GM12878 (cell line): ENCODE measurements around the gene GLA. TPM values are rescaled to one million over a fixed set of nuclear protein-coding genes. Genes with fewer than 3 reads are reported as not detected.

Experiments used
- CBFB ChIP-seq: IDR thresholded peaks from 2 replicates; pipeline ENCODE4 v1.6.1; 2016; ENCODE audit warnings: antibody characterized with exemption, low read depth
- EGR1 ChIP-seq, 2 experiments: IDR thresholded peaks; 1 replicate in 1 of 2; 2 replicates in 1 of 2; pipeline ENCODE4 v1.6.1; 2011 to 2012; ENCODE audit warnings: low read depth in 2 of 2, low read length in 2 of 2, borderline replicate concordance in 1 of 2, mild to moderate bottlenecking in 1 of 2, moderate library complexity in 1 of 2
- ETV6 ChIP-seq, 2 experiments: fragments of 450-650 bp in 1 of 2; IDR thresholded peaks in 1 of 2; conservative IDR thresholded peaks in 1 of 2; 2 replicates each; pipeline ENCODE4 v1.6.1; 2014; ENCODE audit warnings: antibody characterized with exemption in 1 of 2, borderline replicate concordance in 1 of 2, low read depth in 1 of 2, mild to moderate bottlenecking in 1 of 2, moderate library complexity in 1 of 2
- RCOR1 ChIP-seq: conservative IDR thresholded peaks from 2 replicates; pipeline ENCODE4 v1.6.1; 2012; ENCODE audit warnings: low read depth, low read length, improper control_type of control experiment
- RUNX3 ChIP-seq: IDR thresholded peaks from 2 replicates; pipeline ENCODE4 v1.6.1; 2012; ENCODE audit warnings: low read length, inconsistent platforms
- TCF12 ChIP-seq: IDR thresholded peaks from 2 replicates; pipeline ENCODE4 v1.6.1; 2011; ENCODE audit warnings: low read depth, mild to moderate bottlenecking, low read length
- ZBTB40 ChIP-seq: fragments of 450-650 bp; IDR thresholded peaks from 2 replicates; pipeline ENCODE4 v1.6.1; 2016; ENCODE audit warnings: mild to moderate bottlenecking, moderate library complexity, borderline replicate concordance
- ZNF207 ChIP-seq: fragments of 450-650 bp; IDR thresholded peaks from 2 replicates; pipeline ENCODE4 v1.6.1; 2014; ENCODE audit warnings: antibody characterized with exemption, mild to moderate bottlenecking, borderline replicate concordance
- polyA plus RNA-seq, 11 experiments: library from polyadenylated mRNA; depleted of rRNA in 4 of 11; unstranded in 6 of 11; stranded (reverse) in 5 of 11; fragments of >200 nt; fragmentation: Nextera tagmentation in 4 of 11; fragmentation: Illumina TruSeq in 1 of 11; extraction: Ambion mirVana in 4 of 11; extraction: Trizol in 1 of 11; gene quantifications; 1 replicate in 1 of 11; 2 replicates in 10 of 11; pipeline versions ENCODE4 v1.2.1 to v1.2.3, GENCODE V29; 2011 to 2016; ENCODE audit warnings: inconsistent platforms in 2 of 11, missing spikeins in 2 of 11, low read depth in 1 of 11
- total RNA-seq, 4 experiments: library from RNA; depleted of rRNA in 3 of 4; stranded (reverse); fragments of >200 nt in 3 of 4; fragmentation: Illumina TruSeq in 1 of 4; extraction: Trizol in 1 of 4; gene quantifications; 2 replicates each; pipeline versions ENCODE4 v1.2.1 to v1.2.3, GENCODE V29; 2013 to 2021

The GLA gene
- total and polyA plus RNA-seq, 10 of the 15 experiments (the other 5 are each of a cell fraction or from before 2014, with no cell fraction given): 23.8 to 66.4 (median 29.1) TPM

GRCh38 chrX:101407748-101408531 is at the start of gene GLA, which contains the start of gene HNRNPH2 (continued):
- TF ChIP-seq RCOR1 (no peak), ZNF207 (no peak), CBFB (no peak), TCF12 (peak; percentile 39; the same call in 1 of the 2 replicates), ETV6 (conservative IDR thresholded peaks at IDR 0.05 in 1 of 2, IDR thresholded peaks at IDR 0.05 in 1 of 2; ENCODE audit: borderline replicate concordance in 1 of 2, low read depth in 1 of 2) (no peak), EGR1 (IDR thresholded peaks at IDR 0.05; ENCODE audit: borderline replicate concordance in 1 of 2, low read depth in 2 of 2, low read length in 2 of 2) (peak in 1 of 2 experiments; percentile 42; a peak in 1 of 3 replicates), ZBTB40 (peak; percentile 59; the same call in 1 of the 2 replicates), RUNX3 (no peak; the same call in 1 of the 2 replicates)
- TF ChIP-seq, all 136 proteins: peak for 54
